ENCODE results near the gene KIFC1.

Gene KIFC1

DNA sequence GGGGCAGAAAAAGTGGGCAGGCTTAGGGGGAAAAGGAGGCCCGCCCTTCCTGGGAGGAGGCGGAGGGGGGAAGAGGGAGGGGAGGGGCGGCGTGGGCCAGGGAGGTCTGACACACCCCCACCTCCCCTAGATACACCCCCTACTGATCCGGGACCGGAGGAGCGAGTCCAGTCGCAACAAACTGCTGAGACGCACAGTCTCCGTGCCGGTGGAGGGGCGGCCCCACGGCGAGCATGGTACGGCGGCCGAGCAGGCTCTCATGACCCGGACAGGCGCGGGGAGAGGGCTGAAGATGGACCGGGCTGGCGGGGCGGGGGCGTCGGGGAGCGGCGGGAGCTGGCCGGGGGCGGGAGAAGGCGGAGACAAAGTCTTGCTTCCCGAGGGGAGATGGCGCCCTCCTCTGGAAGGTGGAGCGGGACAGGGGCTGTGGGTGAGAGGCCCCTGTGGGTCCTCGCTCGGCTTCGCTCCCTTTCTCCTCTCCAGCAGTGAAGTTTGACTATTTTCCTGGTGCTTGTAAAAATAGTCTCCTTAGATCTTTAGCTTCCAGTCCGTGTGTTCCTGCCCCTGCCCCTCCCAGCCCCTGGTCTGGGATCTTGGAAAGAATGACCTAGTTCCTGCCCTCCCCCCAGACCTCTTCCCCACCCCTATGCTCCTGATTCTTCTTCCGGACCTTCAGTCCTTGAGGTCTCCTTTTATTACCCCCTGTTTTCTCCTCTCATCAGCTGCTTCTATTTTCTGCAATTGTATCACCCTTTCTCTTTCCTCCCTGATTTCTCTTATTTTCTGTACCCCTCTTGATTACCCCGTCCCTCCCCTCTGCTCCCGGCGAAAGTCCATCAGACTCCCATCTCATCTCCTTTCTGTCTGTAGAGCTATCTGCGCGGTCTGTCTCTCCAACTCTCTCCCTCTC lies 34.3 kb downstream of the KIFC1 start:
- DNase-seq (ENCODE audit: low read depth): peak; percentile 64

DNA sequence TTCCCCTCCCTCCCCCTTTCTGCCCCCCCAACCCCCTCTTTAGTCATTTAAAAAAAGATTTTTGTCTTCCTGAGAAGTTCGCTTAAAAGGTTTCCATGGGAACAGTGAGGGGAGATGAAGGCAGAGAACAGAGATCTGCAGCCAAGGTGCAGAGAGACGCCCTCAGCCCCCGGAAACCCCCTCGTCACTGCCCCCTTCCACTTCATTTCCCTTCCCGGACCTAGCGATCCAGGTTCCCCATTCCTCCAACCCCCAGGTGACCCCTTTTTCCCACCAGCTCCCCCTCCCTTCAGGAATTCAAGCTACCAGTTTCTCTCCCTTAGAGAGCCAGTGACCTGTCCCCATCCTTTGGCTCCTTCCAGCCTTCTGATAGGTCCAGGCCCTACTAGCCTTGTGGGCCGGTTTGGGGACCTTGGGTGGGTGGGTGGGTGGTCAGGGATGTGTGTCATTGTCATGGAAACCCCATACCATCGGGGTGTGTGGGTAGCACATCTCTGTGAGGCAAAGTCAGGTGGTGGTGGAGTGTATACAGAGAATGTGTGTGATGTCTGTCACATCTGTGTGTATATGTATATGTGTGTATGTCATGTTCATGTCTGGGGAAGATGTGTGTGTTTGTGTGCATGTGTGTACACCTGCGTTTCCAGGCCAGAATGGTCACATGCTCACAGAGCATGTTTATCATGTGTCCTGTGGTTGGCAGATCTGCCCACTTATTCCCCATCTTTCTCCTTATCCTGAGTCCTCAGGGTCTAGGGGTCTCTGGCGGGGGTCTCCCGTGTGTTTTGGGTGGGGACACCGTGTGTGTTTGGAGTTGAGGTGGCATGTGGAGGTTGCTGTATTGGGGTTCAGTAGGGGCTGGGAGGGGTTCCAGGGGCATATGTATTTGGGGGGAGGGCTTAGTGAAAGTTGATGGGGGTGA lies 35.2 kb downstream of the KIFC1 start:
- DNase-seq (ENCODE audit: low read depth): no peak

DNA sequence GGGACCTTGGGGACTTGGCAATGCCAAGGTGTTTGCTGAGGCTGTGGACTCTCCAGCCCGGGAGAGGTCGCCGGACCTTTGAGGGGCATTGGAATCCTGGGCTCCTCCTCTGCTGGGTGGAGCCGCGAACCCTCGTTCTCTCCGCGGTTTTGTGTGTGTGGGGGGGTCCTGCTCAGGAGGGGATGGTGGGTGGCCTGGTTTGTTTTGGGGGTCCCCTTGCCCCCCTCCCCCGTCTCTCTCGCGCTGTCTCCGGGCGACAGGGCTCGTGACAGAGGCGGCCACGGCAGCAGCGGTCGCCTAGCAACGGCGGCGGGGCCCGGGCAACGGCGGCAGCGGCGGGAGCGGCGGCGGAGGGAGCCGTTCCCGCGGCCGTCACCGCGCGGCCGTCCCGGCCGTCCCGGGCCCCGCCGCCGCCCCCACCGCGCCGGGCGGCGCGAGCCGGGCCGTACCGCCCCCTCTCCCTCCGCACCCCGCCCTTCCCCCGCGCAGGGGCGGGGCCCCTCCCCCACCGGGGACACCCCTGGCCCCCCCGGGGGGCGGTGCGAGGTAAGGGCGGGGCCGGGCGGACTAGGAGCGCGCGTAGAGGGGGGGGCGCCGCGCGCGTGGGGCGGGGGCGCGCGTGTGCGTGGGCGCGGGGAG lies 36.1 kb downstream of the KIFC1 start:
- no peak for DNase-seq (ENCODE audit: low read depth)

DNA sequence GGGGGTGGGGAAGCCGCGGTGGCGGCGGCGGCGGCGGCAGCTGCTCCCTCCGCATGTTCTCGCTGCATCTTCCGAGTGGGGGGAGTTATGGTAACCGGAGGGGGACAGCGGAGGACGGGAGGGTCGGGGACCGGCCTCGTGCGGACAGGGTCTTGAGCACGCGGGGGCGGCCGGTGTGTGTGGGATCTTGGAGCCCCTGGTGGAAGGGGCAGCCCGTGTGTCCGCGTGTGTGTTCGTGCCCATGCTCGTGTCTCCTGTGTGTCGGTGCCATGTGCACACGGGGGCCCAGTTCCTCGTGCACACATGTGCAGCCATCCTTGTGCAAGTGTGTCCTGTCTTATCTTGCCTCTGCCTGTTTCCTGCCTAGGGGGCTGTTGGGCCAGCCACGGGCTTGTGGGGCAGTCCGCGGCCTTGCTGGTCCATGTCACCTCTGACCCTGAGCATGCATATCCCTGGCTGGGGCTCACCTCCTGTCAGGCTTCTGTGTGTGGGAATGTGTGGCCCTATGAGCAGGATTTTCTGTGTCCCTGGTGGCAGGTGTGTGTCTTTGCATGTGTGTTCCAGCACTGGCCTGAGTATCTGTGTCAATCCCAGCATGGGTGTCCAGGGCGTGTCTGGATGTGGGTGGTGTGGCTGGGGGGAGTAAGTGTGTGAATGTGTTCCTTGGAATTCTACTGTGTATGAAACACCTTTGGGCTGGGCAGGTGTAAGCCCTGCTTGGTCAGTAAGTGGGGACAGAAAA lies 36.8 kb downstream of the KIFC1 start:
- DNase-seq (ENCODE audit: low read depth): no peak

DNA sequence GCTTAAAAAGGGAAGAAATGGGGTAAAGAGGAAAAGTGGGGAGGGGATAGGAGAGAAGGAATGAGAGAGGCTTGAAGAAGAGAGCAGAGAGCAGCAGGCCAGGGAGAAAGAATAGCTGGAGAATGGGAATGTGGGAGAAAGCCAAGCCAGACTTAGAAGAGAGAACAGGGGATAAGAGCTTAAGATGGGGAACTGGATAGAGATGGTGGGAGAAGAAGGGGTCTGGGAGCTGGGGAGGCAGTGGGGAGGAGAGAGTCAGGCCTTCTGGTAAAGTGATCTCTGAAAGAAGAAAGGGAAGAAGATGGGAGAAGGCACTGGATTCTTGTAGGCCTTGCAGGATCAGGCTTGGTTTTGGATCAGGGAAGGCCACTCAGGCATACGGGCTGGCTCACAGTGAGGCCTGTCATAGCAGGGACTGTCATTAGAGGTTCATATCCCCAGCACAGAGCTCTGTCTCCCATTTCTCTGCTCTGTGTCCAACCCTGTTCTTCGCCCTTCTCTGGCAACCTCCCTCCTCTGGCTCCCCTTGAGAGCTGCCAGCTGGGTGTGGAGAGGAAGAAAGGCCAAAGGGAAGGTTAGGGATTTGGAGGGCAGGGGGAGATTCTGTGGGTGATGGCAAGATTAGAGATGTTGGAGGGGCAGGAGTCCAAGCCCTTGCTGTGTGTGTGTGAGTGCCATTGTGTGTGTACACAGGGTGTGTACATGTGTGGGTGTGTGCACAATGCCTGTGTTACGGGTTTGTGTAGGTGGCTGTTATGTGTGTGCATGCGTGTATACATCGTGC lies 37.5 kb downstream of the KIFC1 start:
- no peak for DNase-seq (ENCODE audit: low read depth)

DNA sequence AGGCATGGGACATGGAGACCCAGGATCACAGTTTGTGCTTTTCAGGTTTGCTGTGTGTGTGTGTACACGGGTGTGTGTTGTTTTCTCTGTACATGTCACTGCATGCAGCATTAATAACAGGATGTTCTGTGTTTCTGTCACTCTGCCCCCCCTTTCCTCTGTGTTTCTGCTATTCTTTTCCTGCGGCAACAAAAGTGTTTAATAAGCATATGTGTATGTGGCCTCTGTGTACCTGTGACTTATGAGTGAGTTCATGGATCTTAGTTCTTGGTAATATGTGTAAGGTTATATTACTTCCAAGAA lies 38.1 kb downstream of the KIFC1 start:
- no peak for DNase-seq (ENCODE audit: low read depth)

DNA sequence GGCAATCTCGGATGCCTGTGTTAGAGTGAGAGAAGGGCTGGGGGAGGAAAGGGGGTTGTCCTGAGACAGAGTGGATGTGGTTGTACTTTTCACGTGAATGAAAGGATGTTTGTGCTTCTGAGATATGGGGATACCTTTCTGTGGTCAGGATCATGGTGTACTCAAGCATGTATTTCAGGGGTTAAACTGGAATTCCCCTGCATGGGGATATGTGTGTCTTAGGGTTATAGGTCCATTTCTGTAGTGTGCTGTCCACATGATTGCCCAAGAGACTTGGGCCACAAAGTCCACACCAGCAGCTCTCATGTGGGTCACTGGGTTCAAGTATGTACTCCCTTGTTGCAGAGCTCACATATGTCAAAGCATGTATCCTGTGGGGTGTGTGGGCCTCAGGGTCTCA lies 38.7 kb downstream of the KIFC1 start:
- no peak for DNase-seq (ENCODE audit: low read depth)

DNA sequence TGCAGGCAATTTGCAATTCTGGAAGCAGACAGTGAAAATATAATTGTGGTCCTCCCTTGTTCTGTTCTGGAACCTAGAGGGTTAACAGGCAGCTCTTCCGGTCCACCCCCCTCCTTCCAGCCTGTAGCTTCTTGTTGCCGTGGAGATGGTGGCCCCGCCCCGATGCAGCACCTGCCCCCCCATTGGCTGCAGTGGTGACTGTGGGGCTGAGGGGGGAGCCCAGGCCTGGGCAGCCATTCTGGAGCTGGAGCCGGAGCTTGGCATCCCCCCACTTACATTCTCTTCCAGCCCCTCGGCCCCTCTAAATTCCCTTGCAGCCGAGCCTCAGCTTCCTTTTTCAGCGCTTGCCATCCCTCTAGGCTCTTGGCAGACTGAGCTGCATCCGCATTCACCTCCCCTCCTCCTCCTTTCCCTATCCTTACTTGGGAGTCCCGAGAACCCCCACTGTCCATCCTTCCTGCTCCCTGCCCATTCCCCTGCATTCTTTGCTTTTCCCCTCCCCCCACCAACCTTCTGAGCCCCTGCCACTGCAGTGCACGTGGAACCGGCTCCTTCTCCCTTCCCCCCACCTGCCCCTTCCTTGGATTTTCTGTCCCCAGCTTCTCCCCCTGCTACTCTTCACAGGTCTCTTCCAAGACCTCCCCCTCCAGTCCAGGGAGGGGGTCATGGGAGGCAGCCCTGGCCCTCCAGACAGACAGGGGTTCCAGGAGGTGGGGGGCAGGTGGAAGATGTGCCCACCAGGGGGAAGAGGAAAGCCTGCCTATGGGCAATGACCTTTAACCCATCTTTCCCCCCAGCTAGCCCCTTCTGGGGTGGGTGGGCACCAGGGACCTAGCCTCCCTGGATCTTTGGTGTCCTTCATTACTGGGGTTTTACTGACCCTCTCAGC lies 39.6 kb downstream of the KIFC1 start:
- DNase-seq (ENCODE audit: low read depth): no peak

DNA sequence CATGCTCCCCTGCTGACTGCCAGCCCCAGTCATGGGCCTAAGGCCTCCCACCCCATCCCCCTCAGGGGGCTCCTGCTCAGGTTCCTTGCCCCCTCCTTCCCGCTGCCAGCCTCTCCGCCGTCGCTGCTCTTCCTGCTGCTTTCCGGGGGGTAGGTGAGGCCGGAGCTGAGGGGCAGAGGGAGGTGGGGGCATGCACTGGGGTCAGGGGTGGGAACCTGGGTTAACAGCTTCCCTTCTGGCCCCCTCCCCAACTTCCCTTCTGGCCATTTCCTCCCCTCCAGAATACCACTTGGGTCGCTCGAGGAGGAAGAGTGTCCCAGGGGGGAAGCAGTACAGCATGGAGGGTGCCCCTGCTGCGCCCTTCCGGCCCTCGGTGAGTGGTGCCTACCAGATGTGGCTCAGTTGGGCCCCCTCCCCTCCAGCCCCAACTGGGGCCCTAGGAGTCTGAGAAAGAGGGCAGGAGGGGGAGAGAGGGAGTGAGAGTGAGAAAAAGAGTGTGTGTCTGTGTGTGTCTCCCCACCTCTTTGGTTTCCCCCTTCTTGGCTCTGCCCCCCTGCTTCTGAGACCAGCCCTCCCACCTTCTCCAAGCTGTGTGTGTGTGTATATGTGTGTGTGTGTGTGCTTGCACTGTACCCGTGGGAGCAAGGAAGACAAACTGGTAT lies 40.4 kb downstream of the KIFC1 start:
- DNase-seq (ENCODE audit: low read depth): no peak

DNA sequence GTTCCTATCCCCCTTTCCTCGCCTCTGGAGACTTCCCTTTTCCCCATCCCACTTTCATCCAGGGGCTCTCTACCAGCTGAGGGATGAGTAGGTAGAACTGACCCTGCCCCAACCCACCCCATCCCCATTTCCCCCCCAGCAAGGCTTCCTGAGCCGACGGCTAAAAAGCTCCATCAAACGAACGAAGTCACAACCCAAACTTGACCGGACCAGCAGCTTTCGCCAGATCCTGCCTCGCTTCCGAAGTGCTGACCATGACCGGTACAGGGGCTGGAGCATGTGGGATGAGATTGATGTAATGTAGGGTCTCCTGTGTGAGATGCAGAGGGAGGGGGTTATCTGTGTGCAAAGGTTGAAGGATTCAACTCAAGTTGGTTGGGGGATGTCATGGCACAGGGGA lies 40.9 kb downstream of the KIFC1 start:
- DNase-seq (ENCODE audit: low read depth): no peak

DNA sequence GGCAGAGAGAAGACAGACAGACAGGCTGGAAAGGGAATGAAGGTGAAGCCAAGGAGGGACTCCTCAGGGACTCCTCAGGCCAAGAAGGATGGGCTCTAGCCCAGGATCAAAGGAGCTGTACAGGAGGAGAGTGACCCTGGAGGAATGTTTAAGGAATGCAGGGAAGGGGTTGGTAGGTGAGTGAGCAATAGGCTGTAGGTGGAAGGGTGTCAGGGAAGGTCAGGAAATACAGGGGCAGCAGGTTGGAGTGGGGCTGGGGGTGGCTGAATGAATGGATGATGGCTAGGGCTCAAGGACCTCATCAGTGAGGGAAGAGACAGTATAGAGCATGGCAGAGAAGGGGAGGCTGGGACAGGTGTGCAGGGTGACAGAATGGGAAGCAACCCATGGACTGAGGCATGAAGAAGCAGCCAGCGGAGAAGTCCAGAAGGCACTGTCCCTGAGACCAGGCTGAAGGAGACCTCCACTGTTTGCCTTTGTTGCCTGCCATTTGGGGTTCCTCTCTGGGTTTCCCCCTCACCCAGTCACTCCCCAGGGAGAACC lies 41.4 kb downstream of the KIFC1 start:
- DNase-seq (ENCODE audit: low read depth): no peak

DNA sequence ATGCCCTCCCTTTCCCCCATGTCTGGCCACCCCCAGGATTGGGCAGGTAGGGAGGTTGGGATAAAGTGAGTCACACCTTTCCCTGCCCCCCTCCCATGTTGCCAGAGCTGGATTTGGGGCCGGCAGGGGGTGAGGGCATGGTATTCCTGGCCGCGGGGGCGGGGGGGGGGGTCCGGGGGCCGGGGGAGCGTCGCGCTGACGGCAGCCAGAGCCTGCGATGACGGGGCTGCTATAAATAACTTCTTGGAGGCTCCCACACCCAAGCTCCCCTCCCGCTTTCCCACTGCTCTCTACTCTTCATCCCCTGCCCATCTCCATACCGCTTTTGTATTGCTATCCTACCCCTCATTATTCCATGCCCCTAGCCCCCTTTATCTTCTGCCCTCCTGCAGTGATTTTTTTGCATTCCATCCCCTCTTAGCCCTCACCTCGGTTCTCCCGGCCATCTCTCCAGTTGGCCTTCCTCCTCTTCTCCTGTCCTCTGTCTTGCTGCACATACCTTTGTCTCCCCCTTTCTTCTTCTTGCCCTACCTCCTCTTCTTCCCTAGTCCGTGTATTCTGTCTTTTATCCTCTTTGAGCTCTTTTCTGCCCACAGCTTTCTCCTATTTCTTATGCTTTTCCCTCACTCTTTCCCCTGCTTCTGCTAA lies 42.0 kb downstream of the KIFC1 start:
- no peak for DNase-seq (ENCODE audit: low read depth)

DNA sequence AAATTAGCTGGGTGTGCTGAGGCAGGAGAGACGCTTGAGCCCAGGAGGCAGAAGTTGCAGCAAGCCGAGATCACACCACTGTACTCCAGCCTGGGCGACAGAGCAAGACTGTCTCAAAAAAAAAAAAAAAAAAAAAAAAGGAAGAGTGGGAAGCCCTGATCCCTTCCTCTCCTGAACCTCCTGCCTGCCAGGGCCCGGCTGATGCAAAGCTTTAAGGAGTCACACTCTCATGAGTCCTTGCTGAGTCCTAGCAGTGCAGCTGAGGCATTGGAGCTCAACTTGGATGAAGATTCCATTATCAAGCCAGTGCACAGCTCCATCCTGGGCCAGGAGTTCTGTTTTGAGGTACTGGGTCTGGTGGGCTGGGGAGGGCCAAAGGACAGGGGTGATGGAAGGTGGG lies 43.3 kb downstream of the KIFC1 start:
- DNase-seq (ENCODE audit: low read depth): no peak

DNA sequence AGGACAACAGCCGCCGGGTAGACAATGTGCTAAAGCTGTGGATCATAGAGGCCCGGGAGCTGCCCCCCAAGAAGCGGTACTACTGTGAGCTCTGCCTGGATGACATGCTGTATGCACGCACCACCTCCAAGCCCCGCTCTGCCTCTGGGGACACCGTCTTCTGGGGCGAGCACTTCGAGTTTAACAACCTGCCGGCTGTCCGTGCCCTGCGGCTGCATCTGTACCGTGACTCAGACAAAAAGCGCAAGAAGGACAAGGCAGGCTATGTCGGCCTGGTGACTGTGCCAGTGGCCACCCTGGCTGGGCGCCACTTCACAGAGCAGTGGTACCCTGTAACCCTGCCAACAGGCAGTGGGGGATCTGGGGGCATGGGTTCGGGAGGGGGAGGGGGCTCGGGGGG lies 46.0 kb downstream of the KIFC1 start:
- no peak for DNase-seq (ENCODE audit: low read depth)

DNA sequence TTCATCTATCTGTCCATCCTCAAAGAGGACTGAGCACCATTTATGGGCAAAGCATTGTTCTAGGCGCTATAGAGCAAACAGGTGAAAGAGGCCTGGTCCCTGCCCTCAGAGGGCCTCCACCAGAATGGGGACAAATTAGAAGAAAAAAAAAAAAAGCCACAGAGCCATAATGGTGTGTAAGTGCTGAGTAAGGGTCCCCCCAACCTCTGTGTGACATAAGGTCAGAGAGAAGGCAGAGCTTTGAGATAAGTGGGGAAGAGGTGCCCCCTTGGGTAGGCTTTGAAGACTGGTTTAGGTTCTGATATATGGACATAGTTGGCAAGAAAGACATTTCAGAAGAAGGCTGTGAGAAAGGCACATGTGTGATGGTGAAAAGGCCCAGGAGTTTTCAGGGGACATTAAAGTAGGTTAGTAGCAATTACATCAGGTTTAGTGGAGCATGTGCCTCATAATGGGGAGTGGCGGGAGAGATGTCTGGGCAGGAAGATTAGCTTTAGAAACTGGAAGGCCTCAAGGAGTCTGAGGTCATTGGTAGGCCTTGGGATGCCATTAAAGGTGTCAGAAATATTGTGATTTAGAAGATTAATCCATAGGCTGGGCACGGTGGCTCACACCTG lies 47.5 kb downstream of the KIFC1 start:
- DNase-seq (ENCODE audit: low read depth): no peak

DNA sequence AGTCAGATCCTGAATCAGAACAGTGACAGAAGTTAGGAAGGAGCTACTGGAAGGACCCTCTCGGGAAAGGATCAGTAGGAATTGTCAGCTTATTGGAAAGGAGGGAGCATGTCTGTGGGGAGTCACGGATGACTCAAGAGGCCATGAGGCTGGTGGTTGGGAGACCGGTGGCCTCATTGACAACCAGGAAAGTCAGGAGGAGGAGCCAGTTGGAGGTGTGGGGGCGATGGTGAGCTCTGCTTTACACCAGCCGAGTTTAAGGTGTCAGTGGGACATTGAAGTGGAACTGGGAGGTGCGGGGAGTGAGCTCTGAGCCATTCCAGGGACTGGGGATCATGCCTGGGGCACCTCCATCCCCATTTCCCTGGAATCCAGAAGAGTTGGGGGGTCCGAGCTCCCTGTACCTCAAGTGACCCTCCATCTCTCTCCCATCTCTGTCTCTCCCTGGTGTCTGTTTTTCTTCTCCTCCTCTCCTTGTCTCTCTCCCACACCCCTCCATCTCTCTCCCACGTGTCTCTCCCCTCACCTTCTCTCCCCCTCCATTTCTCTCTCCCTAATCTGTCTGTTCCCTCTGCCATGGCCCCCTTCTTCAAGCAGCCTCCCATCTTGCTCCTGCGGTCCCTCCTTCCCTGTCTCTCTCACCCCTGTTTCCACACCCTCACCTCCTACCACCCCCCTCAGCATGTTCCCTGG lies 48.5 kb downstream of the KIFC1 start:
- DNase-seq (ENCODE audit: low read depth): no peak

DNA sequence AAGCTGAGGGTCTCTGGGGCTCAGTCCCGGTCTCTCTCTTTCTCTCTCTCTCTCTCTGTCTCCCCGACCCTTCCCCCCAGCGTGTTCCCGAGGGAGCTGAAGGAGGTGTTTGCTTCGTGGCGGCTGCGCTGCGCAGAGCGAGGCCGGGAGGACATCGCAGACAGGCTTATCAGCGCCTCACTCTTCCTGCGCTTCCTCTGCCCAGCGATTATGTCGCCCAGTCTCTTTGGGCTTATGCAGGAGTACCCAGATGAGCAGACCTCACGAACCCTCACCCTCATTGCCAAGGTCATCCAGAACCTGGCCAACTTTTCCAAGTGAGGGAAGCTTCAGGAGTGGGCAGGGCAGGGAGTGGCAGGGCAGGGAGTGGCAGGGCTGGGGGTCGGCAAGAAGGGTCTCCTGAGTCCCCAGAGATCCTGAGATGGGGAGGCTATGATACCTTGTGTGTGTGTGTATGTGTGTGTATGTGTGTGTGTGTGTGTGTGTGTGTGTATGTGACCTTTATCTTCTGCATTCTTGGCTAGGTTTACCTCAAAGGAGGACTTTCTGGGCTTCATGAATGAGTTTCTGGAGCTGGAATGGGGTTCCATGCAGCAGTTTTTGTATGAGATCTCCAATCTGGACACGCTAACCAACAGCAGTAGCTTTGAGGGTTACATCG lies 49.2 kb downstream of the KIFC1 start:
- DNase-seq (ENCODE audit: low read depth): no peak

Data from stromal cell of bone marrow (primary cell).